ENCODE measurements around the gene CCR5. TPM values are rescaled to one million over a fixed set of nuclear protein-coding genes. Genes with fewer than 3 reads are reported as not detected.
"Not testable (repeated sequence)": the region's sequence is repeated elsewhere in the genome, so short reads cannot be mapped to it uniquely, and the experiment has no call there.

CCR5 gene
- total and polyA plus RNA-seq, 10 donors: 2.0 to 15.5 (median 6.8) TPM

DNA sequence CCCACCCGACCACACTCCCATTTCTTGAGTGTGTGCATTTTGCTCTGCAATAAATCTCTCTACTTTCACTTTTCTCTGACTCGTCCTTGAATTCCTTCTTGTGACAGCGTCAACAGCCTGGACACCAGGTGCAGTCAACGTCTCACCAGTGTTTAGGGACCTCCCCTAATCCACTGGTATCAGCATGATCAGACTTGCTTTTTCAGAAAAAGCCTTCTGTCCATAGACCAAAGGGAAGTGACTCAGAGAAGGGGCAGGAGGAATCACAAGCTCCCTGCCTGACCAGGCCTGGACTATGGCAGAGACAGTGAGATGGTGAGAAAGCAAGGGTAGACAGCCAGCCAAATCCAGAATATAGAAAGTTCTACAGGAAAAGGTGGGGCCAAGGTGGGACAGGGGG is 15.5 kb downstream of the CCR5 start:
- H3K36me3 ChIP-seq: no peaks in the 10 kb centered on the region
- peaks cover 4 to 39% (median 32%) of the 10 kb centered on the region in 6 donors for H3K4me1 ChIP-seq
- no peaks in the 10 kb centered on the region for H3K27me3 ChIP-seq (replicated peaks in 1 of 7)
- peaks cover 0 to 8% (median 0%) of the 10 kb centered on the region in 8 donors for H3K9me3 ChIP-seq
- intact Hi-C loops (cut with DNase I; ENCODE audit: low total_unique reads): no loop called here
- no peak for TF ChIP-seq POLR2AphosphoS5 (IDR thresholded peaks at IDR 0.05)
- TF ChIP-seq POLR2A (IDR thresholded peaks at IDR 0.05): no peak
- TF ChIP-seq, protein P1, sequence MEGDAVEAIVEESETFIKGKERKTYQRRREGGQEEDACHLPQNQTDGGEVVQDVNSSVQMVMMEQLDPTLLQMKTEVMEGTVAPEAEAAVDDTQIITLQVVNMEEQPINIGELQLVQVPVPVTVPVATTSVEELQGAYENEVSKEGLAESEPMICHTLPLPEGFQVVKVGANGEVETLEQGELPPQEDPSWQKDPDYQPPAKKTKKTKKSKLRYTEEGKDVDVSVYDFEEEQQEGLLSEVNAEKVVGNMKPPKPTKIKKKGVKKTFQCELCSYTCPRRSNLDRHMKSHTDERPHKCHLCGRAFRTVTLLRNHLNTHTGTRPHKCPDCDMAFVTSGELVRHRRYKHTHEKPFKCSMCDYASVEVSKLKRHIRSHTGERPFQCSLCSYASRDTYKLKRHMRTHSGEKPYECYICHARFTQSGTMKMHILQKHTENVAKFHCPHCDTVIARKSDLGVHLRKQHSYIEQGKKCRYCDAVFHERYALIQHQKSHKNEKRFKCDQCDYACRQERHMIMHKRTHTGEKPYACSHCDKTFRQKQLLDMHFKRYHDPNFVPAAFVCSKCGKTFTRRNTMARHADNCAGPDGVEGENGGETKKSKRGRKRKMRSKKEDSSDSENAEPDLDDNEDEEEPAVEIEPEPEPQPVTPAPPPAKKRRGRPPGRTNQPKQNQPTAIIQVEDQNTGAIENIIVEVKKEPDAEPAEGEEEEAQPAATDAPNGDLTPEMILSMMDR (IDR thresholded peaks at IDR 0.05 in 8 of 11, conservative IDR thresholded peaks at IDR 0.05 in 3 of 11): no peak
- H3K4me3 ChIP-seq: no peak overlapping the region
- no peak for DNase-seq
- H3K27ac ChIP-seq: no peak overlapping the region
- 21 to 25% (median 22%) methylated on average over 4 of the region's 4 CpGs for WGBS, 5 donors

DNA sequence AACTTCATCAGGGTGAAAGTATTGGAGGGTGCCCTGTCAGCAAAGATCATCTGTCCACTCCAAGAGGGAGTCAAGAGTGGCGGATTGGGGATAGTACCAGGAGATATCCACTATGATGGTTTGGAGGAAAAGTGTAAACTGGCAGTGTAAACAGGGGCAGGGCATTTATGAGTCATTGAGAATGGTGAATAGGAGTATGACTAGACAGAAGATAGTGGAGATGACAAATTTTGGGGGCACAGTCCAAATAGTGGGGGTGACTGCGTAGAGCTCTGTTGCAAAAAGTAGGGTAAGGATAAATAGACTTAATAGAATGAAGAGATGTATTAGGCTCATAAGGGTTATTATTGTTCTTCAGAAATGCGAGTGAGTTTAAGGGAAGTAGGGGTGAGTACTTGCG is 18.1 kb downstream of the CCR5 start:
- intact Hi-C loops (cut with DNase I; ENCODE audit: low total_unique reads); H3K36me3 ChIP-seq; H3K27me3 ChIP-seq (replicated peaks in 1 of 7); H3K27ac ChIP-seq; H3K9me3 ChIP-seq; DNase-seq; H3K4me3 ChIP-seq: not testable (repeated sequence)
- peaks cover under 1 to 30% (median 22%) of the 10 kb centered on the region in 6 donors for H3K4me1 ChIP-seq
- 89 to 95% (median 92%) methylated on average over 4 of the region's 4 CpGs for WGBS, 5 donors

DNA sequence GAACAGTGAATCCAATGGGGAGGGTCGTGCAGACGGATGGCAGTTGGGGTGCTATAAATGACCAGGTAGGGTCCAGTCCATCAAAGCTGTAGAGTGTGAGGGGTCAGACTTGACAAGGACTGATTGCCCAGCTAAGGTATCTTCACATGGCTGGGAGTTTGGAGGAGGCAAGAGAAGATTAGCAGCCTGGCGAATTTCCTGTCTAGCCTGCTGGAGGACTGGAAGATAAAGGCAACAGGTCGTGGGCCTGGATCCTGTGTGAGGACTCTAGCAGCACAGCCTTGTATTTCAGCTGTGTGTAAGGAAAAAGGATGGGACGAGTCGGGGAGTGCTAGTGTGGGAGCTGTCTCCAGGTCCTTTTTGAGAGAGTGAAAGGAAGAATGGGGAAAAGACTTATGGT is 18.6 kb downstream of the CCR5 start:
- no peaks in the 10 kb centered on the region for H3K27me3 ChIP-seq (replicated peaks in 1 of 7)
- intact Hi-C loops (cut with DNase I; ENCODE audit: low total_unique reads): no loop called here
- peaks cover 0 to 30% (median 20%) of the 10 kb centered on the region in 6 donors for H3K4me1 ChIP-seq
- no peak for TF ChIP-seq POLR2AphosphoS5 (IDR thresholded peaks at IDR 0.05)
- no peak for TF ChIP-seq POLR2A (IDR thresholded peaks at IDR 0.05)
- TF ChIP-seq, protein P1 (IDR thresholded peaks at IDR 0.05 in 8 of 11, conservative IDR thresholded peaks at IDR 0.05 in 3 of 11): no peak
- 81 to 95% (median 86%) methylated on average over 6 of the region's 6 CpGs for WGBS, 5 donors
- DNase-seq: no peak
- H3K27ac ChIP-seq: no peak overlapping the region
- H3K36me3 ChIP-seq: no peaks in the 10 kb centered on the region
- H3K4me3 ChIP-seq: no peak overlapping the region
- peaks cover 0 to 8% (median 0%) of the 10 kb centered on the region in 8 donors for H3K9me3 ChIP-seq

DNA sequence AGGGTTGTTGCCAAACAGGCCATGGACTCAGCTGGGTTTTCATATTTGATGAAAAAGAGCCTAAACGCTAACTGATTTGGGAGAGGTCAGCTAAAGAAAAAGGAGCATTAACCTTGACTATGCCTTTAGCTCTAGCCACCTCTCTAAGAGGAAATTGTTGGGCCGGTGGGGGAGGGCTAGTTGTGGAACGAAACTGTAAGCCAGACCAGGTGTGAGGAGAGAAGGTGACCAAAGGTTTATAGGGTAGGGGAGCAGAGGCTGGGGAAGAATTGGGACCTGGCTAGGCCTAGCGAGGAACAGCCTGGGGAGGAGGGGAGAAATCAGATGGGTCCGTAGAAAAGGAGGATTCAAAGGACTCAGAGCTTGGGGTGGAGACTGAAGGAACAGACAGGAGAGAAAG is 20.8 kb downstream of the CCR5 start:
- WGBS, 5 donors: 89 to 92% (median 91%) methylated on average over 5 of the region's 5 CpGs
- DNase-seq; H3K36me3 ChIP-seq; intact Hi-C loops (cut with DNase I; ENCODE audit: low total_unique reads); H3K27me3 ChIP-seq (replicated peaks in 1 of 7); H3K9me3 ChIP-seq; H3K4me3 ChIP-seq; H3K27ac ChIP-seq: not testable (repeated sequence)
- H3K4me1 ChIP-seq: peaks cover 0 to 35% (median 23%) of the 10 kb centered on the region in 6 donors

DNA sequence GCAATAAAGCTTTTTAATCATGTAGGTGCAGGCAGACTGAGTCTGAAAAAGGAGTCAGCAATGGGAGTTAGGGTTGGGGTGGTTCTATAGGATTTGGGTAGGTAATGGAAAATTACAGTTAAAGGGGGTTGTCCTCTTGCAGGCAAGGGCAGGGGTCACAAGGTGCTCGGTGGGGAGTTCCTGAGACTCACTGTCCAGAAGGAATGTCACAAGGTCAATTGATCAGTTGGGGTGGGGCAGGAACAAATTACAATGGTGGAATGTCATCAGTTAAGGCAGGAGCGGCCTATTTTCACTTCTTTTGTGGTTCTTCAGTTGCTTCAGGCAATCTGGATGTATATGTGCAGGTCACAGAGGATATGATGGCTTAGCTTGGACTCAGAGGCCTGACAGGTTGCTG is 22.3 kb downstream of the CCR5 start:
- intact Hi-C loops (cut with DNase I; ENCODE audit: low total_unique reads): no loop called here
- DNase-seq: no peak
- no peak overlapping the region for H3K27ac ChIP-seq
- 72 to 94% (median 86%) methylated on average over 2 of the region's 2 CpGs for WGBS, 5 donors
- H3K36me3 ChIP-seq: no peaks in the 10 kb centered on the region
- H3K4me1 ChIP-seq: peaks cover 0 to 47% (median 25%) of the 10 kb centered on the region in 6 donors
- H3K4me3 ChIP-seq: no peak overlapping the region
- peaks cover 0 to 4% (median 0%) of the 10 kb centered on the region in 8 donors for H3K9me3 ChIP-seq
- TF ChIP-seq, protein P1 (IDR thresholded peaks at IDR 0.05 in 8 of 11, conservative IDR thresholded peaks at IDR 0.05 in 3 of 11): no peak
- TF ChIP-seq POLR2AphosphoS5 (IDR thresholded peaks at IDR 0.05): no peak
- TF ChIP-seq POLR2A (IDR thresholded peaks at IDR 0.05): no peak
- no peaks in the 10 kb centered on the region for H3K27me3 ChIP-seq (replicated peaks in 1 of 7)
